DMS 273 treated with DMSO at 0.1 percent for 48 hours (cell line): ENCODE results near the gene CYSLTR2.

Experiments used
- DNase-seq: peaks from one replicate; lab custom pipeline; 2025; lab: John Stamatoyannopoulos, UW

The CYSLTR2 gene

GRCh38 chr13:48739386-48739964 is 85.7 kb downstream of the CYSLTR2 start:
- DNase-seq, result no peak

- DNase-seq, result no peak
These were observed 87.6 kb downstream of the CYSLTR2 start for GRCh38 chr13:48741377-48741776.

DNA sequence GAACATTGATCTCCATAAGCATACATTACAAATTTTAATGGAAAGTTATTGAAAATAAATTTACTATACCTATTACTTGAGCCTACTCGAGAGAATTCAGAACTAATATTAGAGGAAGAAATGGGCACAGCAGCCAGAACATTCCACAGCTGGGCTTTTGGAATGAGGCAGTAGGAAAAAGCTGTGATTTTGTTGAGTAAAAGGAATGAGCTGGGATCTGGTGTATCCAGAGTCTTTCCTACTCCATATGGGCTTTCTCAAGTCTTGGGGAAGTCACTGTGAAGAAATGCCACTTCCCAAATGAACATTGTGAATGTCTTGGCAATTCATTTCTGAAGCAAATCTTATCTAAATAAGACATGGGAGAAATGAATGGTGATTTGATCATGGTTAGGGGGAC is 93.1 kb downstream of the CYSLTR2 start:
- no peak for DNase-seq

- DNase-seq, result no peak
These were observed 95.0 kb downstream of the CYSLTR2 start for GRCh38 chr13:48748681-48749080.

DNA sequence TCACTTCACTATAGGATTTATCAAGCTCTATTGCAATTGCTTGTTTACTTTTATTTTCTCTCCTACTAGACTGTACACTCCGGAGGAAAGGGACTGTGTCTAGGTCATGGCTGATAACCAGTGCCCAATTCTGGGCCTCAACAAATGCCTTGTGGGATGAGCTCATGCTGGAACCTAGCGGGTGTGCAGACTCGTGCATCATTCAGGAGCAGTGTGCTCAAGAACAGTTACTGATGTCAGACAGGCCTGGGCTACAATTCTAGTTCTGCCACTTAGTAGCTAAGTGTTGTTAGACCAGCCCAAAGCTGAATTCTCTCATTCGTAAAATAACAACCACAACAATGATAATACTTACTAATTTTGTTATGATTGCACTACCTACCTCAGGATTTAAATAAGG is 95.4 kb downstream of the CYSLTR2 start:
- no peak for DNase-seq

- DNase-seq, result no peak
These were observed 96.2 kb downstream of the CYSLTR2 start for GRCh38 chr13:48749699-48750473.

DNA sequence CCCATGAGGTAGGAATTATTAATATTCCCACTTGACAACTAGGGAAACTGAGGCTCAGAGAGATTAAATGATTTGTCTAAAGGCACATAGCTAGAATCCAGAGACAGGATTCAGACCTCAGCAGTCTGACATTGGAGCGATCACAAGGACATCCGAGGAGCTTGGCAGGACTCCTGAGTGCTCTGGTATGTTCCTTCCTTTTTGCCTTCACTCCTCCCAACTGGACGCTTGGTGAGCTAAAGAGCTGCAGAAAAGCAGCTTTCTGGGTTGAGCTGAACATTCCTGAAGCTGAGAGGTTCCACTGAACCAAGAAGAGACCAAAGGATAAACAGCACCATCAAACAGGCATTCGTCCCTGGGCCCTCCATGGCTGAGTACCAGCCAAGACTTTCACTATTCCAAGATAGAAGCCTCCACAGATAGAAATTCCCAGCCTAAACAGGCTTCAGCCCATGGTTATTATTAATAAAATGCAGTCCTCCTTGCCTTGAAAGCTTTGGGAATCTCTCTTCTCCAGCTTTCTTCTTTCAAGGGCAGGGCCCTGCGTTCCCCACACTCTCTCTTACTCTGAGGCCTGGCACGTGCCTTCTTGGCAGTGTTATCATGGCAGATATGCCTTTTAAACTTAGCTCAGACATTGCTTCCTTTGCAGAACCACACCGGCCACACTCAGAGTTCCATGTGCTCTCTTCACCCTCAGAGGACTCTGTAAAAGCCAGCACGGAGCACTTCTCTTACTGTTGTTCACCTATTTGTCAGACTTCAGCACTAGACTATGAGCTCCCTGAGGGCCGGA is 97.1 kb downstream of the CYSLTR2 start:
- no peak for DNase-seq

DNA sequence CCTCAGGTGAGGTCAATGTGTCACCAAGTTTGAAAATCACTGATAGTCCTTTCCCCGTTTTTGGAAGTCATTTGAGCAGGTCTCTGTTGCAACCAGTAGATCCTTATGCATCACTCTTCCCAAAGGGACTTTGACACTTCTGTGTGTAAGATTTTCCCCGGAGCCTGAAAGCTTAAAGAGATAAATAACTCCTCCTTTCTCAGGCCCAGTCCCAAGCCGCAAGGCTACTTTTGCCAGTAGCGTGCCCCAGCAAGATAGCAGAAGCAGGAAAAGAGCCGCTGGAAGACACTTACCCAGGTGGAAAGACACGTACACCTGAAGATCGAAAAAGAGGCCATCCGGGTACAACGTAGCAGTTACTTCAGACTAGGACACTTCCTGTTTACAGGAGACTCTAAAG is 106.9 kb downstream of the CYSLTR2 start:
- DNase-seq, result no peak
